Bone marrow (tissue), 2 donors: ENCODE measurements around the gene GRSF1.
"Not testable (repeated sequence)": the region's sequence is repeated elsewhere in the genome, so short reads cannot be mapped to it uniquely, and the experiment has no call there.

ENCODE experiments used
- DNase-seq, 2 donors: peaks; one replicate each; lab custom pipeline; 2025; lab: John Stamatoyannopoulos, UW

The GRSF1 gene

GRCh38 chr4:70839589-70840093 is at the start of gene GRSF1:
Gene GRSF1 (minus strand): TSS chr4:70839890. CDS start chr4:70839827, 63 bp downstream.
- peak; percentile 77 to 85 for DNase-seq

GRCh38 chr4:70885174-70885573 is 45.5 kb upstream of the GRSF1 start:
- no peak for DNase-seq

- DNase-seq = no peak
These were observed 41.0 kb upstream of the GRSF1 start for GRCh38 chr4:70880739-70881138.

GRCh38 chr4:70877556-70877955 is 37.9 kb upstream of the GRSF1 start:
- no peak for DNase-seq

GRCh38 chr4:70874268-70875156 is 34.8 kb upstream of the GRSF1 start:
- no peak for DNase-seq

- DNase-seq = no peak
These were observed 33.5 kb upstream of the GRSF1 start for GRCh38 chr4:70873216-70873615.

GRCh38 chr4:70868778-70869177 is 29.1 kb upstream of the GRSF1 start:
- no peak for DNase-seq

GRCh38 chr4:70863099-70863790 is 23.6 kb upstream of the GRSF1 start:
- no peak for DNase-seq

GRCh38 chr4:70859066-70859465 is 19.4 kb upstream of the GRSF1 start:
- DNase-seq = no peak

- DNase-seq = no peak
These were observed 18.8 kb upstream of the GRSF1 start for GRCh38 chr4:70858454-70858853.

- DNase-seq = no peak
These were observed 15.8 kb upstream of the GRSF1 start for GRCh38 chr4:70855464-70855863.

- peak in 1 of 2 donors; percentile 8 for DNase-seq
These were observed 9.6 kb upstream of the GRSF1 start for GRCh38 chr4:70849291-70849690.

- DNase-seq = no peak
These were observed 4.5 kb upstream of the GRSF1 start for GRCh38 chr4:70844180-70844579.

- DNase-seq = no peak
These were observed 3.2 kb upstream of the GRSF1 start for GRCh38 chr4:70842761-70843435.

GRCh38 chr4:70841951-70842350 is 2.3 kb upstream of the GRSF1 start:
- no peak for DNase-seq

- DNase-seq = no peak
These were observed 1.5 kb upstream of the GRSF1 start for GRCh38 chr4:70841211-70841610.

- DNase-seq = not testable (repeated sequence)
These were observed 941 bp upstream of the GRSF1 start for GRCh38 chr4:70840631-70841030.

GRCh38 chr4:70840137-70840536 is 447 bp upstream of the GRSF1 start:
- peak; percentile 9 to 10 for DNase-seq

GRCh38 chr4:70838666-70839588 is 763 bp downstream of the GRSF1 start:
- peak; percentile 29 to 57 for DNase-seq

GRCh38 chr4:70838204-70838603 is 1.5 kb downstream of the GRSF1 start:
- DNase-seq = no peak

GRCh38 chr4:70836081-70836480 is 3.6 kb downstream of the GRSF1 start:
- no peak for DNase-seq
